OCI-M1 (cell line): ENCODE data around the gene KAT7.
"Not testable (repeated sequence)": the region's sequence is repeated elsewhere in the genome, so short reads cannot be mapped to it uniquely, and the experiment has no call there.

Experiments
- DNase-seq: peaks from one replicate; lab custom pipeline; 2025; lab: John Stamatoyannopoulos, UW

The KAT7 gene

GRCh38 chr17:49788478-49789242 is at the start of gene KAT7:
Gene KAT7, plus strand, starts transcription at chr17:49788681. Its CDS starts 154 bp downstream, at chr17:49788835.
- peak; percentile 99 for DNase-seq

DNA sequence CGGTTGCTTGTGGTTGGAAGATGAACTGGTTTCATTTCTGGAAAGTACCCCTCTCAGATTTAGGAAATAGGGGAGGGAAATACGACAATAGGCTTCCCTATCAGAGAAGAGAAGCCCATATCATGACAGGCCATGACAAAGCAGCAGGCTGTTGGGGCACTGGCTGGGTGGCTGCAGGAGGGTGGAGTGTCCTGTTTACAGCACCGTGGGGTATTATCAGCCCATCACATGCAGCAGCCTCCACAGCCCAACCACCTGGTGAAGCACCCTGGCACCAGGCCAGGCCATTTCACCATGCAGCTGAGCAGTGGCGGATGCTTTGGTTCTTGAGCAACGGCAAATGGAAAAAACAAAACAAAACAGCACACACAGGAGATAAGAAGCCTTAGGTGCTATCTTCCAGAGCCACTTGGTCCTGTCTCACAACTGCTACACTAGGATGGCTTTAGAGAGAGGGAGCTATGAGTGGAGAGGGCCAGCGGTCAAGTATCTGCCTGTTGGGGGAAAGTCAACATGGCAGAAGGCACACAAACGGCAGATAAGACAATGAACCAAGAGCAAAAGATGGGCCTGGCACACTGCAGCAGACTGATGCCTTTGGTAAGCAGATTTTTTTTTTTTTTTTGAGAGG is 48.7 kb upstream of the KAT7 start:
- DNase-seq, result peak; percentile 99

GRCh38 chr17:49741009-49741691 is 47.3 kb upstream of the KAT7 start:
- DNase-seq, result peak; percentile 71

- no peak for DNase-seq
Observed at GRCh38 chr17:49741692-49742076, 46.8 kb upstream of the KAT7 start.

DNA sequence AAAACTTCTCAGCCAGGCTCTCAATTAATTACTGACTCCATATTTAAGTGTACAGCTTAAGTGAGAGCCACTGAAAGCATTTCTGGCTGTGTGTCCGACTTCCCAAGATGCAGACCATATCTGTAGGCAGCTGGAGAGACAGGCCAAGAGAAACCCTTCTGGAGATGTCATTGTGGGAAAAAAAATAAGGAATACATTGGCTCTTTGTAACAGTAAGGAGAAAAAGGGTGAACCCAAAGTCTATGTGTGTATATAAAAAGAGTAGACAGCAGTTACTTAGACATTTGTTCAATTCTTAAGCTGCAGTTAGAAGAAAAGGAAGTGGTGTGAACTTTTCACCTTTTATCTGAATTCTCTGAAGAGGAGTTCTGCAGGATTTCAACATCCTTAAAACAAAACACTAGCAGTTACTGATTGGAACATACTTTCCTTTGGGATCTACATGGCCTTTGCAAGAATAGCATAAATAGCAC is 46.3 kb upstream of the KAT7 start:
- peak; percentile 90 for DNase-seq

- DNase-seq, result no peak
Observed at GRCh38 chr17:49745175-49746139, 43.0 kb upstream of the KAT7 start.

DNA sequence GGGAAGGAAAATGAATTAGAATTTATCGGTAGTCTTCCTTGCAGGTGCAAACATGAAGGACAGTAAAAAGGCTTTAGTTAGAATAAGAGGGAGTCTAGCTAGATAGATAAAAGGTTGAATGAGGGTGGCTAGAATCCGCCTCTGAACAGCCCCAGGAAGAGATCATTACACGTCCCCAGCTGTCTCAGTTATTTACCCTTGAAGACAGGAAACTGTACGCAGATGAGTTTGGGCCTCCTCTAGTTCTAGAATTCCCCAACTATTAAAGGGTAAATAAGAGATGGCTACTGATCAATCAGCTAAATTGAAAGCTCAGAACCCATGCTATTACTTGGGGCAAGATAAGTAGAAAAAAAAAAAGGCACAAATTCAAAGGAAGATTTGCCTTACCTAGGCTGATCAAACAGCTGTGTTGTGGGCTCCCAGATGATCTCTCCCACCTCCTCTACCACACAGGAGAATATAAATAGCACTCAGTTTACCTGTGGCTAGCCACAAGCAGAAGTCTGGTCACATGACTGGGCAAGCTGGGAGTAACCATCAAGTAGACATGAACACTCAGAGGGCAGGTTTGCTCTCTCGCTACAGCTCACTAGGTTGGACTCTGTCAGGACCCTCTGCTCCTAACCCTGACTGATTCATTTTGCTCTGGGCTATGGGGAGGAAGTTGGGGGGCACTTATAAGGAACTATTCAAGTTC is 41.5 kb upstream of the KAT7 start:
- DNase-seq, result no peak

DNA sequence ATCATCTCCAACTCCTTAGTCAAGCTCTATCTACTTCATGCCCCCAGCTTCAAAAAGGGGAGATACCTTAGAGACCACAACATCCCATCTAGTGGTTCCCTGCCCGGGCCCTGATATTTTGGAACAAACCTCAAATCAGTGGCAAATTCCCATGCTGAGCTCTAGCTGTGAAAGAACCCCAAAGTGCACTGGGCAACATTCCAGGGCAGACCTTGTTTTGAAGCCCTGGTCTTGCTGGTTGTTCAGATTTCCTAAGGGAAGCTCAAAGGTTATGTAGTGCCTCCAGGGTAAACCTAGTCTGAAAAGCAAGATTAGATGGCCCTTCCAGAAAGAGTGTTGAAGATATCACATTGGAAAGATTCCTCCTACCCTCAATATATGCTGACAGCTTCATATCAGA is 40.8 kb upstream of the KAT7 start:
- no peak for DNase-seq

DNA sequence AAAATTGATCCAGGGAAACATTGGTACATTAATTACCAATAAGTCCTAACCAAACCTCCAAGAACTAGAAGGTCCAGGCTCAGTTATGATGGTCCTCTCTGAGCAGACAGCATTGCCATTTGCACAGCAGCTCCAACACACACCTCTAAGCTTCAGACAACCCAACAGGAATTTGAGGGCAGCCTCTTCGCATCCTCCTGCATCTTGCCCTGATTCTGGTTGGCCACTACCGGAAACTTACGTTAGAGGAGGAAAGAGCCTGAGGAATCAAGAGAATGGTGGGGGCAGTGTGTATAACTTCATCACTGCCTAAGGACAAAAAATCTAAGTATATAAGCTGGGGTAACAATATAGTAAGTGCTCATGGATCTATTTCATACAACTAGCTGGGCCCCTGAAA is 40.3 kb upstream of the KAT7 start:
- no peak for DNase-seq

GRCh38 chr17:49748791-49749190 is 39.7 kb upstream of the KAT7 start:
- no peak for DNase-seq

- DNase-seq, result no peak
Observed at GRCh38 chr17:49749730-49750129, 38.8 kb upstream of the KAT7 start.

DNA sequence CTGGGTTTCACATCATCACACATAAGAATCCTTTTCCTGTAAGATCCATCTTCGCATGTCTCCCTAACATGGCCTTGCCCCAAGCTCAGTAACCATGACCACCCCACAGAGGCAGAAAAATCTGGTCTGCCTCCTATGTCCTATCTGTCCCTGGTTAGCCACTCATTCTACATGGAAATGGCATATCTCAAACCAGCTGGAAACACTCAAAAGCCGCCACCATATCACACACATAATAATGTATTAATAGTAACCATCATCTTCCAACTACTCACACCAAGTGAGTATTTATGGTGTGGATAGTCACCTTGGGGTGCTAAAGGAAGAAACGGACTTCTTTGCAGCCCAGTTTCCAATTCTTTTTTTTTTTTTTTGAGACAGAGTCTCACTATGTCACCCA is 36.0 kb upstream of the KAT7 start:
- no peak for DNase-seq

- DNase-seq, result peak; percentile 88
Observed at GRCh38 chr17:49753959-49754391, 34.5 kb upstream of the KAT7 start.

DNA sequence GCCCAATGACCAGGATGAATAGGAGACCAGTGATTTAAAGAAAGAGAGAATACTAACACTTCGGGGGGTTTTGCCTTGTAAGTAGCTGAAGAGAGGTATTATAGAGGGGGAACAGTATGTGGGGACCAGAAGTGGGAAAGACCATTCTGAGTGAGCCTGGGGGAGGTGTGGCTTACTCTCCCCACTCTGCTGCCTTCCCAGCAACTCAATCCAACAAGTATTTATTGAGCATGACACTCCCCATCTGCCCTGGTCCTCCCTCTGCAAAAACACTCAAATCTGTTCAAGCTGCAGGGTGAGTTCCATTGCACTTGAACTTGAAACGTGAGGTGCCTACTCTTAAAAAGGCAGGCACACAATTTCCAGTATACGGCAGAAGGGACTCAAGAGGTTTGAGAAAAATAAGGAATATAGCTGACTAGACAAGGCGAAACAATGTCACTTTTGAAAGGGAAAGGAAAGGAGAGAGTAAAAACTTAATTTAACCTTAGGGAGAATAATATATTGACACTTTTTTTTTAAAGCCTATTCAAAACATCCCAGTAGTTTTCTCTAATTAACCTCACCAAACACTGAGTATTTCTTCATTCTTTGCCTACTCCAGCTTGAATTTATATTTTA is 32.7 kb upstream of the KAT7 start:
- DNase-seq, result no peak

GRCh38 chr17:49756323-49757150 is 31.9 kb upstream of the KAT7 start:
- no peak for DNase-seq

DNA sequence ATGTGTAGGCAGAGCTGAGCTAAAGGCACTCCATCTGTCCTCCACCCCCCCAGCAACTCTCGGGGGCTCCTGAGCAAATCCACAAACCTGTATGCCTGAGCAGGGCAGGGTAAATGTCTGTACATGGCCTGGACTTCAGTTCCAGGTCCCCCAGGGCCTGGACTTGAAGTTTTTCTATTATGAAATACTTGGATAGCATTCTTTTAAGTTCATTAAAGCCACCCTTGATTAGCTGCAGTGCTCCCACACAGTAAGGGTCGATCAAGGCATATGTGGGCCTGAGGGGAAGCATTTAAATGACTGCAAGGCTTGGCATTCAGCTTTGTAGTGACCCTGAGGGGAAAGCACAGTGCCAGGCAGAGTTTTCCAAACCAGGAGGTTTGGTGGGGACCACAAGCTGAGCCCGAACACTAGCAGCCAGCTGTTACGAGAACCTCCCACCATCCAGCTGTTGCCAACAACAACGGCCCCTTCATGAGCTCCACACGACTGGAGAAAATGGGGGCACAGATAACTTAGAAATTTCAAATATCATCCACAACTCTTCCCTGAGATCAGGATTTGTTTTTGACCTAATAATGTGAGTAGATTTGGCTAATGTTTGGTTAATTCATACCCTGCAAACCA is 31.2 kb upstream of the KAT7 start:
- no peak for DNase-seq

- DNase-seq, result not testable (repeated sequence)
Observed at GRCh38 chr17:49758464-49759010, 29.9 kb upstream of the KAT7 start.

GRCh38 chr17:49759203-49759602 is 29.3 kb upstream of the KAT7 start:
- DNase-seq, result no peak

DNA sequence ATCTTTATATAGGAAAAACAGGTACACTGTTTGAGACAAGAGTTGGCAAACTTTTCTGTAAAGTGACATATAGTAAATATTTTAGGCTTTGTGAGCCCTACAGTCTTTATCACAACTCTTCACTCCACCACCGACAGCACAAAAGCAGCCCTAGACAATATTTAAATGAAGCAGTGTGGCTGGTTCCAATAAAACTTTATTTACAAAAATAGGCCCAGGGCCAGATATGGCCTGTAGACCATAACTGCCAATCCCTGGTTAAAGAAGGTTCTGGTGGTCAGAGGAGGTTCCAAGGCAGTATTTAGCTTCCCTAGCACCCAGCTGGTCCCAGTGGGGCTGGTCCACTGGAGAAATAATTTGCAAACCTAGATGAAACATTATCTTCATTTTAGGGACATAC is 28.2 kb upstream of the KAT7 start:
- DNase-seq, result no peak
